ENCODE results near the gene ORC5.

Gene ORC5

DNA sequence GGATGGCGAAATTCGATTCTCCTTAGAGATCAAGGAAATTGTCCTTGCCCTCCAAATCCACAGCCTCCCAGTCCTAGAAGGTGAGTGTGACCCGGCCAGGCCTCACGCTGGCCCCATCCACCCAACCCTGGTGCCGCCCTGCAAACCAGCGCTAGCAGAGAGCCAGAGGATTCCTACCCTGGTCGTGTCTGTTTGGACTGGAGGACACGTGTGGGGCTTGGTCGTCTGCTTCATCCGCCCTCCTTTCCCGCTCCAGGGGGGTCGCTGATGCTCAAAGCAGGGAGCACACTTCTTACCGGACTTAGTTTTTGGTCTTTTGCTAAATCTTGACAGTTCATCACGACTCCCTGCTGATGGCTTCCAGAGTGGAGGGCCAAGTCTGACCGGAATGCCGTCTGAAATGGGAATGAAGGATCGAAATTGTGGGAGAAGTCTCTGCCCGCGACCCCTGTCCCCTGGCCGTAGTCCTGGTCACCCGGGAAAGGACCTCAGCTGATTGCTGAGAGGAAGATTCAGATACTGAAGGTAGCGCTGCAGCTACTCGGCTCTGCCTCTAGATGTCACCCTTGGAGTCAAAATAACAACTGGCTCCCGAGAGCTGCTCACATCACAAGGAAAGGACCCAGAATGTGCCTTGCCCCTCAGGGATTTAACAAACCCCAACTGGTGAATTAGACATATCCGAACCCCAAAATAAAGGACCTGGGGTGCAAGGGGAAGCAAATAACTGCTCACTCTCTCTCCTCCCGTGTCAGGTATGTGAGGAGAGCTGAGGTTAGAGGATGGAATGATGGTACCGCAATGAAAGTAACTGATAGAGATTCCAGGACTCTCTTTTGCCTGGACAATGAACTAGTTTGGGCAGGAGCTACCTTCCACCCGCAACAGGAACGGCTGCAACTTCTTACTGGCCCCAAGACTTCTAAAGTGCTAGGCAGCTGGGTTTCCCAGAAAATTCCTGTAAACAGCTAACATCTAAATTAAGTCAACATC, 23.5 kb upstream of the ORC5 start:
- DNase-seq (ENCODE audit: low read depth): peak; percentile 87
- Histone ChIP-seq H3K9me3 (ENCODE audit: control insufficient read depth, low read length) (no peaks in the 10 kb centered on the region), H3K27me3 (replicated peaks; ENCODE audit: control insufficient read depth, insufficient read depth, low read length) (peaks cover 19% of the 10 kb centered on the region)

GRCh38 chr7:104230606-104231005, 22.8 kb upstream of the ORC5 start:
- no peak for DNase-seq (ENCODE audit: low read depth)
- H3K4me3 ChIP-seq (ENCODE audit: low read length): no peak overlapping the region
- no peaks in the 10 kb centered on the region for H3K4me1 ChIP-seq (ENCODE audit: control insufficient read depth, insufficient read depth, low read length)
- H3K27me3 ChIP-seq (replicated peaks; ENCODE audit: control insufficient read depth, insufficient read depth, low read length): peaks cover 19% of the 10 kb centered on the region
- H3K9ac ChIP-seq (ENCODE audit: low read length): no peak overlapping the region
- H3K9me3 ChIP-seq (ENCODE audit: control insufficient read depth, low read length): no peaks in the 10 kb centered on the region
- no peaks in the 10 kb centered on the region for H3K36me3 ChIP-seq (ENCODE audit: control insufficient read depth, insufficient read depth, low read length, severe bottlenecking)

More for the DNA sequence above, 23.5 kb upstream of the ORC5 start:
- H3K36me3 ChIP-seq (ENCODE audit: control insufficient read depth, insufficient read depth, low read length, severe bottlenecking): no peaks in the 10 kb centered on the region
- H3K4me1 ChIP-seq (ENCODE audit: control insufficient read depth, insufficient read depth, low read length): no peaks in the 10 kb centered on the region
- H3K4me3 ChIP-seq (ENCODE audit: low read length): no peak overlapping the region
- no peak overlapping the region for H3K9ac ChIP-seq (ENCODE audit: low read length)

DNA sequence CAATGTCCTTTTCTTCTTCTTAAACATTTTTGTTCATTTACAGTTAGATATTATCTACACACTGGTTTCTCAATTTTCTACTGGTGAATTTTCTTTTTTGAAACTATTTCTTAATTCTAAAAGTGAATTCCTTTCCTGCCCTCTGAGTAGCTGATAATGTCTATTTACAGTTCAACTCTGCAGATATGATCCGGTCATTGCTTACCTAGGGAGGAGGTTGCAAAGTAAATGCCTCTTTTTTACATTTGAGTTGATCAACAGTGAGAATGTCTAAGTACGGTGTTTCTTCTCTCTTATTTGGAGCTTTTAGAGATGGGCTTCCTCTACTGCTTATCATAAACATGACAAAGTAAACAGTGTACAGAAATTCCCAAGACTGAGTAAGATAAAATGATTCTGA, 20.6 kb upstream of the ORC5 start:
- Histone ChIP-seq H3K4me1 (ENCODE audit: control insufficient read depth, insufficient read depth, low read length) (peaks cover 4% of the 10 kb centered on the region), H3K27me3 (replicated peaks; ENCODE audit: control insufficient read depth, insufficient read depth, low read length) (peaks cover 19% of the 10 kb centered on the region)
- no peak for DNase-seq (ENCODE audit: low read depth)

GRCh38 chr7:104225451-104225850, 17.6 kb upstream of the ORC5 start:
- Histone ChIP-seq H3K9me3 (ENCODE audit: control insufficient read depth, low read length) (no peaks in the 10 kb centered on the region), H3K9ac (ENCODE audit: low read length) (no peak overlapping the region), H3K4me3 (ENCODE audit: low read length) (no peak overlapping the region), H3K27me3 (replicated peaks; ENCODE audit: control insufficient read depth, insufficient read depth, low read length) (peaks cover 1% of the 10 kb centered on the region), H3K36me3 (ENCODE audit: control insufficient read depth, insufficient read depth, low read length, severe bottlenecking) (no peaks in the 10 kb centered on the region), H3K4me1 (ENCODE audit: control insufficient read depth, insufficient read depth, low read length) (peaks cover 4% of the 10 kb centered on the region)
- no peak for DNase-seq (ENCODE audit: low read depth)

More for the DNA sequence above, 20.6 kb upstream of the ORC5 start:
- Histone ChIP-seq H3K36me3 (ENCODE audit: control insufficient read depth, insufficient read depth, low read length, severe bottlenecking) (no peaks in the 10 kb centered on the region), H3K9me3 (ENCODE audit: control insufficient read depth, low read length) (no peaks in the 10 kb centered on the region), H3K9ac (ENCODE audit: low read length) (no peak overlapping the region), H3K4me3 (ENCODE audit: low read length) (no peak overlapping the region)

DNA sequence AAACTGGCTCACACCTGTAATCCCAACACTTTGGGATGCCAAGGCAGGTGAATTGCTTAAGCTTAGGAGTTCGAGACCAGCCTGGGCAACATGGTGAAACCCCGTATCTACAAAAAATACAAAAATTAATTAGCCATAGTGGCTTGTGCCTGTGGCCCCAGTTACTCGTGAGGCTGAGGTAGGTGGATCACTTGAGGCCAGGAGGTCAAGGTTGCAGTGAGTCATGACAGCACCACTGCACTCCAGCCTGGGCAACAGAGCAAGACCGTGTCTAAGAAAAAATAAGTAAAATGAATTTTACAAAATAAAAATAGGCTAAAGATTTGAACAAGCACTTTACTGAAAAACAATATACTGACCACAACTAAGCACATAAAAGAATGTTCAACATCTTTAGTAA, 9.8 kb upstream of the ORC5 start:
- no peak overlapping the region for H3K9ac ChIP-seq (ENCODE audit: low read length)
- H3K4me3 ChIP-seq (ENCODE audit: low read length): no peak overlapping the region
- DNase-seq (ENCODE audit: low read depth): no peak
- no peaks in the 10 kb centered on the region for H3K4me1 ChIP-seq (ENCODE audit: control insufficient read depth, insufficient read depth, low read length)
- H3K9me3 ChIP-seq (ENCODE audit: control insufficient read depth, low read length): peaks cover 8% of the 10 kb centered on the region
- no peaks in the 10 kb centered on the region for H3K36me3 ChIP-seq (ENCODE audit: control insufficient read depth, insufficient read depth, low read length, severe bottlenecking)
- H3K27me3 ChIP-seq (replicated peaks; ENCODE audit: control insufficient read depth, insufficient read depth, low read length): no peaks in the 10 kb centered on the region

DNA sequence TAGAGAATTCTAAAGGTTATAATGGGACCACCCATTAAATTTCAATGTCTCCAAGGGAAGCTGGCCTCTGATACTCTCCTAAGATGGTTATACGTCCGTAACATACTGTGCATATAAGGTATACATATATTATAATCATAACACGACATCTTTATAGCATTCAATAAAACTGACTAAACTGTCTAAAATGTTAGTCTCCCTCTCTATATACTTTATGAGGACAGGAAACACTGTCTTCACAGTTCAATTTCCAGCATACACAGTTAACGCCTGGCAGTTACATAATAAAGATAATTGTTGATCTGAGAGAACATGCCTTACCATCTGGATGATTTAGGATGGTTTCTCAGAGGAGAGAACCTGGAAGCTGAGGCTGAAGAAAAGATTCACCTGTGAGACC, 1.2 kb upstream of the ORC5 start:
- Histone ChIP-seq H3K27me3 (replicated peaks; ENCODE audit: control insufficient read depth, insufficient read depth, low read length) (no peaks in the 10 kb centered on the region), H3K36me3 (ENCODE audit: control insufficient read depth, insufficient read depth, low read length, severe bottlenecking) (peaks cover under 1% of the 10 kb centered on the region), H3K9ac (ENCODE audit: low read length) (no peak overlapping the region), H3K9me3 (ENCODE audit: control insufficient read depth, low read length) (peaks cover 4% of the 10 kb centered on the region), H3K4me3 (ENCODE audit: low read length) (no peak overlapping the region), H3K4me1 (ENCODE audit: control insufficient read depth, insufficient read depth, low read length) (peaks cover 23% of the 10 kb centered on the region)
- DNase-seq (ENCODE audit: low read depth): no peak

DNA sequence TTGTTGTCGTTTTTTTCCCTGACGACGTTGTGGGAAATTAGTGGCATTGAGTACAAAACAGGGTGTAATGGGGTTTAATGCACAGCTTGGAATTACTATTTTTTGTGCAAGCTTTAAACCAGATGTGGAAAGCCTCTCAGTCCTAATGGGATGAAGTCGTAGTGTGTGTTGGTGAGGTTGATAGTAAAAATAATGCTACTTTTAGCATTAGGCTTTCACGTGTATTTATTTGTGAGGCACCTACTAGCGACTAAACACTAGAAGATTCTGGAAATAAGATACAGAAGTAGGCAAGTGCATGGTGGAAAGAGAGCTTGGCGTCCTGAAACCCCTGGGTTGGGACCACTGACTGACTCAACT, 588 bp upstream of the ORC5 start:
- peak overlapping the region; percentile 92 for H3K9ac ChIP-seq (ENCODE audit: low read length)
- peaks cover 4% of the 10 kb centered on the region for H3K9me3 ChIP-seq (ENCODE audit: control insufficient read depth, low read length)
- H3K4me1 ChIP-seq (ENCODE audit: control insufficient read depth, insufficient read depth, low read length): peaks cover 23% of the 10 kb centered on the region
- peaks cover 7% of the 10 kb centered on the region for H3K36me3 ChIP-seq (ENCODE audit: control insufficient read depth, insufficient read depth, low read length, severe bottlenecking)
- no peaks in the 10 kb centered on the region for H3K27me3 ChIP-seq (replicated peaks; ENCODE audit: control insufficient read depth, insufficient read depth, low read length)
- no peak for DNase-seq (ENCODE audit: low read depth)
- H3K4me3 ChIP-seq (ENCODE audit: low read length): peak overlapping the region; percentile 89

GRCh38 chr7:104207348-104207730, 474 bp downstream of the ORC5 start:
- DNase-seq (ENCODE audit: low read depth): peak; percentile 60
- Histone ChIP-seq H3K36me3 (ENCODE audit: control insufficient read depth, insufficient read depth, low read length, severe bottlenecking) (peaks cover 17% of the 10 kb centered on the region), H3K9me3 (ENCODE audit: control insufficient read depth, low read length) (peaks cover 4% of the 10 kb centered on the region), H3K4me1 (ENCODE audit: control insufficient read depth, insufficient read depth, low read length) (peaks cover 23% of the 10 kb centered on the region), H3K4me3 (ENCODE audit: low read length) (peak overlapping the region; percentile 89), H3K27me3 (replicated peaks; ENCODE audit: control insufficient read depth, insufficient read depth, low read length) (no peaks in the 10 kb centered on the region), H3K9ac (ENCODE audit: low read length) (peak overlapping the region; percentile 92)

DNA sequence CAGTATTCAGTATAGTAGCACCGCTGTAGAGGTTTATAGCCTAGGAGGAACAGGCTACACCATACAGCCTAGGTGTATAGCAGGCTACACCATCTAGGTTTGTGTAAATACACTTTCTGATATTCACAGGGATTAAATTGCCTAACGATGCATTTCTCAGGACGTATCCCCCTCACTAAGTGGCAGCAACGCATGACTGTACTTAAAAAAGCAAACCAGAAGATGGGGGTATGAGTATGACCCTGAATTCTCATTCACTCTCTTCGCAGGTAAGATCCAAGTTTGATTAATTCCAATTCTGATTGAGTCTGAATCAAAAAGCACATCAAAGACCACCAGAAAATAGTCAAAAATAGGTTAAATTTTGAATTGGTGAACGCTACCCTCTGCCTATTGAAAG, 972 bp downstream of the ORC5 start:
- Histone ChIP-seq H3K9me3 (ENCODE audit: control insufficient read depth, low read length) (peaks cover 4% of the 10 kb centered on the region), H3K4me3 (ENCODE audit: low read length) (peak overlapping the region; percentile 89), H3K27me3 (replicated peaks; ENCODE audit: control insufficient read depth, insufficient read depth, low read length) (no peaks in the 10 kb centered on the region), H3K36me3 (ENCODE audit: control insufficient read depth, insufficient read depth, low read length, severe bottlenecking) (peaks cover 21% of the 10 kb centered on the region), H3K4me1 (ENCODE audit: control insufficient read depth, insufficient read depth, low read length) (peaks cover 23% of the 10 kb centered on the region), H3K9ac (ENCODE audit: low read length) (peak overlapping the region; percentile 92)
- DNase-seq (ENCODE audit: low read depth): no peak

DNA sequence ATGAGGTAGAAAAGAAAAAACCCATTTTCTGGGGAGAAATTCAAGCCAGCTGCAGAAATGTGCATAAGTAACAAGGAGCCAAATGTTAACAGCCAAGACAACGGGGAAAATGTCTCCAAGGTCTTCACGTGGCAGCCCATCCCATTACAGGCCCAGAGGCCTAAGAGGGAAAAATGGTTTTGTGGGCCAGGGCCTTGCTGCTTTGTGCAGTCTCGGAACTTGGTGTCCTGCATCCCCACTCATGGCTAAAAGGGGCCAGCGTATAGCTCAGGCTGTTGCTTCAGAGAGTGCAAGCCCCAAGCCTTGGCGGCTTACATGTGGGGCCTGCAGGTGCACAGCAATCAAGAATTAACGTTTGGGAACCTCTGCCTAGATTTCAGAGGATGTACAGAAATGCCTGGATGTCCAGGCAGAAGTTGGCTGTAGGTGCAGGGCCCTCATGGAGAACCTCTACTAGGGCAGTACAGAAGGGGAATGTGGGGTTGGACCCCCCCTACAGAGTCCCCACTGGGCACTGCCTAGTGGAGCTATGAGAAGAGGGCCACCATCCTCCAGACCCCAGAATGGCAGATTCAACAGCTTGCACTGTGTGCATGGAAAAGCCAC, 9.0 kb downstream of the ORC5 start:
- no peak for DNase-seq (ENCODE audit: low read depth)
- Histone ChIP-seq H3K9ac (ENCODE audit: low read length) (no peak overlapping the region), H3K4me3 (ENCODE audit: low read length) (no peak overlapping the region), H3K27me3 (replicated peaks; ENCODE audit: control insufficient read depth, insufficient read depth, low read length) (no peaks in the 10 kb centered on the region), H3K9me3 (ENCODE audit: control insufficient read depth, low read length) (no peaks in the 10 kb centered on the region), H3K4me1 (ENCODE audit: control insufficient read depth, insufficient read depth, low read length) (no peaks in the 10 kb centered on the region), H3K36me3 (ENCODE audit: control insufficient read depth, insufficient read depth, low read length, severe bottlenecking) (peaks cover 91% of the 10 kb centered on the region)

DNA sequence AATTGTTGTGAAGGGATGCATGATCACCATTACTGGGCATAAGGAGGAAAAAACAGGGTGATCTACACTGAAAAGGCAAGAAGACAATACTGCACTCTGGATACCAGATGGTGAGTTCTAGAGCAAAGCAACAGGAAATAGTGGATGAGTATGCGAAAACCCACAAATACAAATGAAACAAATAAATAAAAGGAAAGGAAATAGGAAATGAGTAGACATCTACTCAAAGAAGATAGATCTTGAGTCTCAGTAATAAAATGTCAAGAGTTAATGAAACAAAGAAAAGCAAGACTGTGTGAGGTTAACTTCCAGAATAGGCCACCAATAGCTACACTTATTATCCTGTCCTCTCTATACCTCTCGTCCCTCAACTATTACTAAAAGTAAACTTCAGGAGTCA, 11.7 kb downstream of the ORC5 start:
- Histone ChIP-seq H3K36me3 (ENCODE audit: control insufficient read depth, insufficient read depth, low read length, severe bottlenecking) (peaks cover 81% of the 10 kb centered on the region), H3K9ac (ENCODE audit: low read length) (no peak overlapping the region), H3K9me3 (ENCODE audit: control insufficient read depth, low read length) (no peaks in the 10 kb centered on the region), H3K4me1 (ENCODE audit: control insufficient read depth, insufficient read depth, low read length) (no peaks in the 10 kb centered on the region), H3K4me3 (ENCODE audit: low read length) (no peak overlapping the region), H3K27me3 (replicated peaks; ENCODE audit: control insufficient read depth, insufficient read depth, low read length) (no peaks in the 10 kb centered on the region)
- DNase-seq (ENCODE audit: low read depth): no peak
